Mucosa of rectum (tissue), 2 donors: ENCODE measurements around the gene SAT2.

ENCODE experiments used
- H3K27ac ChIP-seq, 2 donors: one replicate each; pipeline ENCODE4 v1.7.0; 2013; ENCODE audit warnings: inconsistent platforms in 2 of 2, low read depth in 2 of 2, low read length in 2 of 2
- H3K27me3 ChIP-seq, 2 donors: one replicate each; pipeline ENCODE4 v1.7.0; 2013; ENCODE audit warnings: low read length in 2 of 2; ENCODE audit not compliant: control insufficient read depth in 2 of 2, insufficient read depth in 2 of 2
- H3K36me3 ChIP-seq, 2 donors: one replicate each; pipeline ENCODE4 v1.7.0; 2013; ENCODE audit warnings: low read length in 2 of 2; ENCODE audit not compliant: control insufficient read depth in 2 of 2, insufficient read depth in 2 of 2
- H3K4me1 ChIP-seq, 2 donors: one replicate each; pipeline ENCODE4 v1.7.0; 2013; ENCODE audit warnings: low read length in 2 of 2, mild to moderate bottlenecking in 1 of 2; ENCODE audit not compliant: control insufficient read depth in 2 of 2, insufficient read depth in 2 of 2
- H3K4me3 ChIP-seq, 2 donors: one replicate each; pipeline ENCODE4 v1.7.0; 2013; ENCODE audit warnings: low read length in 2 of 2
- H3K9ac ChIP-seq, 2 donors: one replicate each; pipeline ENCODE4 v1.7.0; 2013; ENCODE audit warnings: low read length in 2 of 2, low read depth in 1 of 2, mild to moderate bottlenecking in 1 of 2
- H3K9me3 ChIP-seq, 2 donors: one replicate each; pipeline ENCODE4 v1.7.0; 2013; ENCODE audit warnings: low read length in 2 of 2; ENCODE audit not compliant: control insufficient read depth in 2 of 2
- donor health status: healthy.
- donor health status: Normal muscosa, but diverticular disease.

Gene SAT2

DNA sequence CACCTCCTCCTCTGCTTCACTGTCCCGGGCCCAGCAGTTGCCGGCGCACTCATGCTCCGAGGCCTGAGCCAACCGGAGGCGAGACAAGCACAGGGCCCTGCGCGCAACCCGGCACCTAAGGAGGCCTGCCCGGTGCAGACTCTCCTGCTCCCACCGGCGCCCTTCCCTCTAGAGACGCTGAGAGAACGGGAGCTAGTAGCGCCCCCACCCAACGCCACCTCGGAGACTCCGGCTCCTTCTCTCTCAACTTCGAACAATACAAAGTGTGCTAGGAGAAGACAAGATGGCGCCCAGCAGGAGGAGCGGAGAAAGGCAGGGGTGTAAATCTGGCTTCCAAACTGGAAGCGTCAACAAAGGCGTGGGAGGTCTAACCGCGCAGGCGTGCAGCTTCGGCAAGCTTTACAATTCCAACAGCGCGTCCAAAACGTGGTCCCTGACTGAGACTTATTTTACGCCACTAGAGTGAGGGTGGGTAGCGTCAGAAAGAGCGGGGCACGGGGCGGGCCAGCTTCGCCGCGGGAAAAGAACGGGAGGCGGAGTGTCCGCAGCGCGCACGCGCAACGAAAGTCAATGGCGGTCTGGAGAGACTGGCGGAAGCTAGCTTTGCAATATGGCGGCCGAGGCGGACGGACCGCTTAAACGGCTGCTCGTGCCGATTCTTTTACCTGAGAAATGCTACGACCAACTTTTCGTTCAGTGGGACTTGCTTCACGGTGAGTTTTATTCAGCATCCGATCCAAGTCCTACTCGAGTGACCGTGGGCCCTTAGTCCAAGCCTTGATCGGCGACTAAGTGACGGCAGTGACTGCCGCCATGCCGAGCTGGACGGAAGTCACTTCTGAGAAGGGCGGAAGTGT is 44.1 kb downstream of the SAT2 start, which contains the start of gene MPDU1:
Gene MPDU1, plus strand, starts transcription at position 600 of the 857 bp plus-strand sequence. Its CDS starts 11 bp downstream, at position 611.
- peaks cover 34 to 40% of the 10 kb centered on the region in 2 donors for H3K4me1 ChIP-seq
- peak within 1 kb of the TSS; percentile 94 to 96 for H3K9ac ChIP-seq
- H3K36me3 ChIP-seq: peaks cover 23% of the 10 kb centered on the region in 2 donors
- H3K27me3 ChIP-seq: no peaks in the 10 kb centered on the region
- peak within 1 kb of the TSS; percentile 97 to 99 for H3K27ac ChIP-seq
- no peaks in the 10 kb centered on the region for H3K9me3 ChIP-seq
- H3K4me3 ChIP-seq: peak within 1 kb of the TSS; percentile 89 to 96

GRCh38 chr17:7582396-7583252 is 45.0 kb downstream of the SAT2 start:
- H3K9ac ChIP-seq: peak overlapping the region; percentile 52 to 94
- H3K9me3 ChIP-seq: no peaks in the 10 kb centered on the region
- no peaks in the 10 kb centered on the region for H3K27me3 ChIP-seq
- H3K27ac ChIP-seq: peak overlapping the region; percentile 97 to 99
- peak overlapping the region; percentile 89 to 96 for H3K4me3 ChIP-seq
- peaks cover 34 to 37% of the 10 kb centered on the region in 2 donors for H3K4me1 ChIP-seq
- peaks cover 25% of the 10 kb centered on the region in 2 donors for H3K36me3 ChIP-seq

DNA sequence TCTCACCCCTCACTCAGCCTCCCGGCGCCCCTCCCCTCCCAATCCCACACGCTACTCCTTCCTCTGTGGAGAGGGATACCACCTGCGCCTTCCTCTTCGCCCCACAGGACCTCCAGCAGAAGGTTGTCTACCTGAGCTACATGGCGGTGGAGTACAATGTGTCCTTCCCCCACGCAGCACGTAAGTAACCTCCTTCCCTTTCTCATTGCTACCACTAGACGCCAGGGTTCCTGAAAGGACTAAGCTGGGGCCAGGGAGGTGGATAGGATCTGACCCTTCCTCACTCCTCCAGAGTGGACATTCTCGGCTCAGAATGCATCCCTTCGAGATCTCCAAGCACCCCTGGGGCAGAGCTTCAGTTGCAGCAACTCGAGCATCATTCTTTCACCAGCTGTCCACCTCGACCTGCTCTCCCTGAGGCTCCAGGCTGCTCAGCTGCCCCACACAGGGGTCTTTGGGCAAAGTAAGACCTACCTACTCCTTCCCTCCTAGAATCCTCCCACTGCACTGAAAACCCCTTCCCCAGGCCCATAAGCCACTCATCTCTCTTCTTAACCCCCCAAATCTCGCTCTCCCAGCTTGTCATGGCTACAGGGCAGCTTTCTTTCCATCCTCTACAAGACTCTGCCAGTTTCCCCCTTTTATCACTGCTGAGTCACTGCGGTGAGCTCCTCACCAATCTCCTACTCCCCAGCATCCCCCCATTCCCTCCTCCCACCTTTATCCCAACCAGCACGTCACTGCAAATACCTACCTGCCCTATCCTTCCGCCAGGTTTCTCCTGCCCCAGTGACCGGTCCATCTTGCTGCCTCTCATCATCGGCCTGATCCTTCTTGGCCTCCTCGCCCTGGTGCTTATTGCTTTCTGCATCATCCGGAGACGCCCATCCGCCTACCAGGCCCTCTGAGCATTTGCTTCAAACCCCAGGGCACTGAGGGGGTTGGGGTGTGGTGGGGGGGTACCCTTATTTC is 46.7 kb downstream of the SAT2 start:
- peaks cover 31 to 33% of the 10 kb centered on the region in 2 donors for H3K36me3 ChIP-seq
- no peaks in the 10 kb centered on the region for H3K9me3 ChIP-seq
- peak overlapping the region; percentile 55 to 72 for H3K4me3 ChIP-seq
- H3K27ac ChIP-seq: peak overlapping the region; percentile 93 to 94
- peaks cover 34 to 44% of the 10 kb centered on the region in 2 donors for H3K4me1 ChIP-seq
- peak overlapping the region in 1 of 2 donors; percentile 77 for H3K9ac ChIP-seq
- H3K27me3 ChIP-seq: no peaks in the 10 kb centered on the region

- peak overlapping the region; percentile 74 to 77 for H3K9ac ChIP-seq
- H3K4me3 ChIP-seq: peak overlapping the region; percentile 55 to 72
- peak overlapping the region; percentile 93 to 94 for H3K27ac ChIP-seq
- peaks cover 41 to 50% of the 10 kb centered on the region in 2 donors for H3K4me1 ChIP-seq
- no peaks in the 10 kb centered on the region for H3K27me3 ChIP-seq
- H3K9me3 ChIP-seq: no peaks in the 10 kb centered on the region
- peaks cover 38 to 42% of the 10 kb centered on the region in 2 donors for H3K36me3 ChIP-seq
Observed at GRCh38 chr17:7579834-7580603, 47.6 kb downstream of the SAT2 start.

DNA sequence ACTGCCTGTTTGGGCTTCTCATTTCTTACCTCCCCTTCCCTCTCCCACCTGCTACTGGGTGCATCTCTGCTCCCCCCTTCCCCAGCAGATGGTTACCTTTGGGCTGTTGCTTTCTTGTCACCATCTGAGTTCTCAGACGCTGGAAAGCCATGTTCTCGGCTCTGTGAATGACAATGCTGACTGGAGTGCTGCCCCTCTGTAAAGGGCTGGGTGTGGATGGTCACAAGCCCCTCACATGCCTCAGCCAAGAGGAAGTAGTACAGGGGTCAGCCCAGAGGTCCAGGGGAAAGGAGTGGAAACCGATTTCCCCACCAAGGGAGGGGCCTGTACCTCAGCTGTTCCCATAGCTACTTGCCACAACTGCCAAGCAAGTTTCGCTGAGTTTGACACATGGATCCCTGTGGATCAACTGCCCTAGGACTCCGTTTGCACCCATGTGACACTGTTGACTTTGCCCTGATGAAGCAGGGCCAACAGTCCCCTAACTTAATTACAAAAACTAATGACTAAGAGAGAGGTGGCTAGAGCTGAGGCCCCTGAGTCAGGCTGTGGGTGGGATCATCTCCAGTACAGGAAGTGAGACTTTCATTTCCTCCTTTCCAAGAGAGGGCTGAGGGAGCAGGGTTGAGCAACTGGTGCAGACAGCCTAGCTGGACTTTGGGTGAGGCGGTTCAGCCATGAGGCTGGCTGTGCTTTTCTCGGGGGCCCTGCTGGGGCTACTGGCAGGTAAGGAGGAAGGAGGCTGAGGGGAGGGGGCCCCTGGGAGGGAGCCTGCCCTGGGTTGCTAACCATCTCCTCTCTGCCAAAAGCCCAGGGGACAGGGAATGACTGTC is 48.4 kb downstream of the SAT2 start, which contains the start of gene CD68:
Gene CD68, plus strand, starts transcription at position 638 of the 833 bp plus-strand sequence. Its CDS starts 40 bp downstream, at position 678.
- peak within 1 kb of the TSS; percentile 93 to 94 for H3K27ac ChIP-seq
- no peaks in the 10 kb centered on the region for H3K27me3 ChIP-seq
- peak within 1 kb of the TSS; percentile 55 to 72 for H3K4me3 ChIP-seq
- H3K4me1 ChIP-seq: peaks cover 45 to 58% of the 10 kb centered on the region in 2 donors
- H3K9ac ChIP-seq: peak within 1 kb of the TSS; percentile 74 to 77
- no peaks in the 10 kb centered on the region for H3K9me3 ChIP-seq
- H3K36me3 ChIP-seq: peaks cover 47 to 50% of the 10 kb centered on the region in 2 donors

DNA sequence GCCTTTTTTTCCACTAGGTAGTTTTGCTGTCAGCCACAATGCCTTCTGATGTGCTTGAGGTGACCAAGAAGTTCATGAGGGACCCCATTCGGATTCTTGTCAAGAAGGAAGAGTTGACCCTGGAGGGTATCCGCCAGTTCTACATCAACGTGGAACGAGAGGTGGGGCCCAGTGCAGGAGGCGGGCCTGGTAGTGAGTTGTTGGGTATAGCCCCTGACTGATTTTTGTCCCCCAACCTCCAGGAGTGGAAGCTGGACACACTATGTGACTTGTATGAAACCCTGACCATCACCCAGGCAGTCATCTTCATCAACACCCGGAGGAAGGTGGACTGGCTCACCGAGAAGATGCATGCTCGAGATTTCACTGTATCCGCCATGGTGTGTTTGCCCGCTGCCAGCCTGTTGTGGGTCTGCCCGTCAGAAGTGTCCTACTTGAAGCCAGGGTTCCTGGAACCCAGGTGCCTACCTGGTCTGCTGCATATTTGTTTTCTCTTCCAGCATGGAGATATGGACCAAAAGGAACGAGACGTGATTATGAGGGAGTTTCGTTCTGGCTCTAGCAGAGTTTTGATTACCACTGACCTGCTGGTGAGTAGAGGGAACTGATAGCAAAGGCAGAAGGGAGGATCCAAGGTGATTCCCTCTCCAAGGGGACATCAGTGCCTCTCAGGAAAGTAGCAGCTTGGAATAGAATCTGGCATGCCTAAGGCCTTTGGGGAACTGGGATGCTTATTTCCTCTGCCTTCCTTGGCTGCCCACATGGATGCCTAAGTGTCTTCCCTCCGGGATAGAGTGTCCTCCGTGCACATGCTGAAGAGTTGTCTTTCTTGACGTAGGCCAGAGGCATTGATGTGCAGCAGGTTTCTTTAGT is 50.1 kb downstream of the SAT2 start:
- Histone ChIP-seq H3K4me1 (peaks cover 40 to 53% of the 10 kb centered on the region in 2 donors), H3K4me3 (no peak overlapping the region), H3K27me3 (no peaks in the 10 kb centered on the region), H3K27ac (no peak overlapping the region), H3K9ac (no peak overlapping the region), H3K36me3 (peaks cover 50% of the 10 kb centered on the region in 2 donors), H3K9me3 (no peaks in the 10 kb centered on the region)

GRCh38 chr17:7576432-7576937 is 51.1 kb downstream of the SAT2 start:
- H3K9ac ChIP-seq: no peak overlapping the region
- H3K36me3 ChIP-seq: peaks cover 50% of the 10 kb centered on the region in 2 donors
- H3K27ac ChIP-seq: no peak overlapping the region
- H3K27me3 ChIP-seq: no peaks in the 10 kb centered on the region
- H3K4me1 ChIP-seq: peaks cover 41 to 51% of the 10 kb centered on the region in 2 donors
- H3K4me3 ChIP-seq: no peak overlapping the region
- no peaks in the 10 kb centered on the region for H3K9me3 ChIP-seq
